ENCODE data around the gene DOCK4.

- TF ChIP-seq, protein P1, sequence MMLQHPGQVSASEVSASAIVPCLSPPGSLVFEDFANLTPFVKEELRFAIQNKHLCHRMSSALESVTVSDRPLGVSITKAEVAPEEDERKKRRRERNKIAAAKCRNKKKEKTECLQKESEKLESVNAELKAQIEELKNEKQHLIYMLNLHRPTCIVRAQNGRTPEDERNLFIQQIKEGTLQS (IDR thresholded peaks at IDR 0.05; ENCODE audit: insufficient read depth, low read depth, low read length), result no peak
- no peak for TF ChIP-seq EGR1 (IDR thresholded peaks at IDR 0.05; ENCODE audit: borderline replicate concordance, low read depth, low read length)
Measured at GRCh38 chr7:112079673-112080072, 126.5 kb downstream of the DOCK4 start.

Measured in H1 (cell line).